Measurements from ENCODE around the gene DONSON. TPM values are rescaled to one million over a fixed set of nuclear protein-coding genes. Genes with fewer than 3 reads are reported as not detected.
A peak's percentile ranks its signal among the peaks of the same experiment; 100 is the strongest.

Gene DONSON
- total and polyA plus RNA-seq, 2 of the 13 experiments (the other 11 are each of a cell fraction or from before 2014, with no cell fraction given), result 35.4 to 63.6 TPM

DNA sequence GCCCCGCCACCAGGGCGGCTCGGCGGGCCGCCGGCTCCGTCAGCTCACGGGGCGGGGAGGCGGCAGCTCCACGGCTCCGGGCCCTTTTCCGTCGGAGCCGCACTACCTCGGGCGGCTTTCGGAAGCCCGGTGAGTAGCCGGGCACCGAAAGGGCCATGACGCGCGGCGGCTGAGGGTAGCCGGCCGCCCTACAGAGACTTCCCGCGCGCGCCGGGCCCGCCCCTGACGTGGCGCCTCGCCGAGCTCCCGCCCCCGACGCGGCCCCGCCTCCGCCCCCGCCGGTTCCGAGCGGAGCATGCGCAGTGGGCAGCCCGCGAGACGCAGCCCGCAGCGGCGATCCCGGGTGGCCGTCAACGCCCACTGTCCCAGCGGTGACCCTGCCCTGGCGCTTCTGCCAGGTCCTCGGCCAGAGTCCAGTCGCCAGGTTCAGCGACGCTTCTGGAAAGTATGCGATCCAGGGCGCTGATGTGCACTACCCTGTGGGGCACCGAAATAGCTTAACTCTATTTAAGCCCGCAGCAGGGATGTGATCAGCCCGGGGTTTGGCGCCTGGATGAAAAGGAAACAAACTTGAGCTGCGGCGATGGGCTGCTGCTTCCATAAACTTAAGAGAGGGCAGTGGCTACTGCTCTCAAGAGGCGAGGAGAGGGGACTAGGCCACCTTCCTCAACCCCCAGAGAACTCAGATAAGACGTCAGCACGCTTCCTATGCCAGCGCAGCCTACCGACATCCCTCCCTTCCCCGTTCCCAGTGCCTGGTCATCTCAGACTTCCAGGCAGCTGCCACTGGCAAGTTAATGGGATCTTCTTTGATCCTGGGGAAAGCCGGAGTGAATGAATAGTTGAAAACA lies at the start of gene DONSON (continued):
- TF ChIP-seq ETS1 (CRISPR knock-in tag; IDR thresholded peaks at IDR 0.05) (no peak), SOX6 (IDR thresholded peaks at IDR 0.05) (no peak), SOX6 (CRISPR knock-in tag; IDR thresholded peaks at IDR 0.05) (peak; percentile 66), SALL1 (CRISPR knock-in tag; IDR thresholded peaks at IDR 0.05) (peak; percentile 86), IRF9 (CRISPR knock-in tag; IDR thresholded peaks at IDR 0.05; ENCODE audit: borderline replicate concordance) (peak; percentile 35; the same call in 1 of the 2 replicates), ELF3 (CRISPR knock-in tag; IDR thresholded peaks at IDR 0.05) (0 out of 2 replicates have a peak, but pooled peaks have one; percentile 16), ZBTB4 (CRISPR knock-in tag; IDR thresholded peaks at IDR 0.05; ENCODE audit: borderline replicate concordance) (no peak), HDAC2 (CRISPR knock-in tag; IDR thresholded peaks at IDR 0.05) (peak; percentile 34), NFRKB (IDR thresholded peaks at IDR 0.05) (no peak), RAD51 (IDR thresholded peaks at IDR 0.05; ENCODE audit: borderline replicate concordance) (no peak), NCOA2 (CRISPR knock-in tag; IDR thresholded peaks at IDR 0.05) (0 out of 2 replicates have a peak, but pooled peaks have one; percentile 37), ZNF83 (CRISPR knock-in tag; IDR thresholded peaks at IDR 0.05; ENCODE audit: borderline replicate concordance) (no peak), ZNF331 (CRISPR knock-in tag; IDR thresholded peaks at IDR 0.05) (peak; percentile 41; the same call in 1 of the 2 replicates), ZNF280D (CRISPR knock-in tag; IDR thresholded peaks at IDR 0.05) (no peak), SAFB2 (CRISPR knock-in tag; IDR thresholded peaks at IDR 0.05; ENCODE audit: borderline replicate concordance, low read depth) (peak; percentile 82; the same call in 1 of the 2 replicates)
- TF ChIP-seq, protein P1, sequence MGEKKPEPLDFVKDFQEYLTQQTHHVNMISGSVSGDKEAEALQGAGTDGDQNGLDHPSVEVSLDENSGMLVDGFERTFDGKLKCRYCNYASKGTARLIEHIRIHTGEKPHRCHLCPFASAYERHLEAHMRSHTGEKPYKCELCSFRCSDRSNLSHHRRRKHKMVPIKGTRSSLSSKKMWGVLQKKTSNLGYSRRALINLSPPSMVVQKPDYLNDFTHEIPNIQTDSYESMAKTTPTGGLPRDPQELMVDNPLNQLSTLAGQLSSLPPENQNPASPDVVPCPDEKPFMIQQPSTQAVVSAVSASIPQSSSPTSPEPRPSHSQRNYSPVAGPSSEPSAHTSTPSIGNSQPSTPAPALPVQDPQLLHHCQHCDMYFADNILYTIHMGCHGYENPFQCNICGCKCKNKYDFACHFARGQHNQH (CRISPR knock-in tag; IDR thresholded peaks at IDR 0.05), result peak; percentile 65; the same call in 1 of the 2 replicates
- TF ChIP-seq, protein P2, sequence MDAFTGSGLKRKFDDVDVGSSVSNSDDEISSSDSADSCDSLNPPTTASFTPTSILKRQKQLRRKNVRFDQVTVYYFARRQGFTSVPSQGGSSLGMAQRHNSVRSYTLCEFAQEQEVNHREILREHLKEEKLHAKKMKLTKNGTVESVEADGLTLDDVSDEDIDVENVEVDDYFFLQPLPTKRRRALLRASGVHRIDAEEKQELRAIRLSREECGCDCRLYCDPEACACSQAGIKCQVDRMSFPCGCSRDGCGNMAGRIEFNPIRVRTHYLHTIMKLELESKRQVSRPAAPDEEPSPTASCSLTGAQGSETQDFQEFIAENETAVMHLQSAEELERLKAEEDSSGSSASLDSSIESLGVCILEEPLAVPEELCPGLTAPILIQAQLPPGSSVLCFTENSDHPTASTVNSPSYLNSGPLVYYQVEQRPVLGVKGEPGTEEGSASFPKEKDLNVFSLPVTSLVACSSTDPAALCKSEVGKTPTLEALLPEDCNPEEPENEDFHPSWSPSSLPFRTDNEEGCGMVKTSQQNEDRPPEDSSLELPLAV (CRISPR knock-in tag; conservative IDR thresholded peaks at IDR 0.05; ENCODE audit: low read depth), result no peak
